GM19455 (cell line): Measurements from ENCODE around the gene BMI1.
A peak's percentile ranks its signal among the peaks of the same experiment; 100 is the strongest.
"Not testable (repeated sequence)": the region's sequence is repeated elsewhere in the genome, so short reads cannot be mapped to it uniquely, and the experiment has no call there.

Experiments used
- ATAC-seq: cut with Tn5 transposase; IDR thresholded peaks from one replicate; pipeline ENCODE4 v1.9.1; 2021; ENCODE audit not compliant: unreplicated experiment

The BMI1 gene

DNA sequence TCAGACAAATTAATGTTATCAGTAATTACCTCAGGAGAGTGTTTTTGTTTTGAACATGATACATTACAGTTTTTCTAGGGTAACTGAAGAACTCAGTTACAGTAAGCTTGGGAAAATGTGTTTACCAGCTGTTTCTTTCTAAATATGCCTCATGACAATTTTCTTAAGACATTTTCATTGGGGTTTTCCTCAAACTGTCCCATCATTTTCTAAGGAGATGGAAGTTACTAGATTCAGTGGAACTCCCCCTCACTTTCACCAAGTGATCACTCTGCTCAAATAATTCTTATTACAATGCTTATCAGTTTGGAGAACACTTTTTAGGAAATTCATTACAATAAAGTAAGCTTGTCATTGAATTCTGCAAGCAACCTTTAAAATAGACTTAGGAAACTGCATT lies 18.0 kb downstream of the BMI1 start:
- no peak for ATAC-seq

DNA sequence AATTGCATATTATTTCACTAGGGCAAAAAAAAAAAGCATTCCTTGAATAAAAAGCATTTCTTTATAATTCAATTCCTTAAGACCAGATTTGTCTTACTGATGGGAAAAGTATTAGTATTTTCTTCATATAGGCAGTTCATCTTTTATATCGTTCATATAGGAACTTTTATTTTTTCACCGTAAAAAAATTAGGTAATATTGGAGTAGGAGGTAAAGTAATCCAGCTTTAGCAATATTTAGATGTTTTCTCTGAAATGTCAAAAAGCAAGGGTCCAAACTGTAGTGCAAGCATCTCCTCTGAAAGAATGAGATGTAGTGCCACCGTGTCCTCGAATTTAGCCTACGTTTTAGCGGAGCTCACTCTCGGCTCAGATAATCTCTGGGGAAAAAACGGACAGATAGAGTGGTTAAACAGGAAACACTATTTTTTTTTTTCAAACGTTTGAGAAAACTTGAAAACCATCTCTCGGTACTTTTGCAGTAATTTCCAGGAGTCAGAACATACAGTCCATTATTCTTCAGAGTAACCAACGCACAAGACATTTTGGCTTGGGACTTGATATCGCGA lies 18.9 kb downstream of the BMI1 start:
- no peak for ATAC-seq

DNA sequence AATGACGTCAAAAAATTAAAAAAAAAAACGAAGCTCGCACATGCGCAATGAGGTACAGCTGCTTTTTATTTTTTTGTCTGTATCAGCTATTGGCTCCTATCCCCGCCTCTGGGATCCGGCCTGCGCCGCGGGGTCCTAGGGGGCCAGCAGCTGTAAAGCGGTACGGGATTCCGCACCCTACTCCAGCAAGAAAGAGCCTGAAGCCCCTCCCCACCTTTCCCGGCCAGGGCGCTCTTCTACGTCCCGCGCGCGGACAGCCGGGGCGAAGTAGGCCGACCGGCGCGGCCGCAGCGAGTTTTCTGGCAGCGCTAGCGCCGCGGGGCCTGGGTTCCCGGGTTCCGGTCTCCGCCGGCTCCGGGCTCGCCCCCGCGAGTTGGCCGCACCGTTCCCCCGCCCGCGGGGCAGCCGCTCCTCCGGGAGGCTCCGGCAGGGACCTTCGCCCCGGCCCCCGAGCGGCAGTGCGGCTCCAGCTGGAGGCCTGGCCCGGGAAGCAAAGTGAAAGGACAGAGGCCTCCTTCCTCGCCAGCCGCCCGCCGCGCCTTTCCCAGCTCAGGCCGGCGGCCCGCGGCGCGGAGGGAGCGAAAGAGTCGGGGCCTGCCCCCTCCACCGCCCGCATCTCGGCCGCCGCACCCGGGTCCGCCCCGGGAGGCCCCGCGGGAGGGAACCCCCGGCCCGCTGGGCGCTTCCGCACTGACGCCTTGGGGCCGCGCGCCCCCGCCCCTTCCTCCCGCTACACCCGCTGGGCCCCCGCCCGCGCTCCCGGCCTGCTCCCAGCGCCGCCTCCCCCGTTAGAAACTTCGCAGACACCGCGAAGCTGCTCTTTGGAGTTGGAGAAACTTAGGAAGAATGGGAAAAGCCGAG lies 19.7 kb downstream of the BMI1 start:
- ATAC-seq, result peak; percentile 43

DNA sequence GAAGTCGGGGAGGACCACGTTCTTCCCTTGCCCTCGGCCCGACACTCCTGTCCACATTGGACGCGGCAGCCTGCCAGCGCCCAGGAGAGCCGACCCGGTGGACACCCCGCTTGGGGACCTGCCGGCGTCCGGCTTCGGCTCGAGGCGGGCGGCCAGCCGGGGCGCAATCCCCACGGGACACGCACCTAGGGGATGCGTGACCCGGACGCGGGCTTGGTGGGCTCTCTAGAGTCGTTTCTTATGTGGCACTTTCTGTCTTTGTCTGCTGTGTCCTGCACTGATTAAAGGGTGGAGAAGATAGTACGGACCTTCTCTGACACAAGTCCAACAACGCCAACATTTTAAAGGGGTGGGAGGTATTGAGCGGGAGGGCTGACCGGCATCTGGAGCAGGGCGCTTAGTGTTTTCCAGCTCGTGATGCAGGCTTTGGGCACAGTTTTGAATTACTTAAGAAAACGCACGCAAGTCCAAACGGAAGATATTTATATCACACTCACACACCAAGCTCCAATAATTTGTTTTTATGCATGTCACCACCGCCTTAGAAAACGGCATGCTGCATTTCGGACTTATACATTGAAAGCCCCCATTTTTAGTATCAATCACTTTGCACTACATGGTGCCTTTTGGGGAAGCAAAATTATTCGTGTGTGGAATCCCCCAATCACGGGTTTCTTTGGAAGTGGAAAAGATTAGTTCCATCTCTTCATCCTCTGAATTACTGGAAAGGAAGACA lies 20.5 kb downstream of the BMI1 start:
- ATAC-seq, result peak; percentile 11

DNA sequence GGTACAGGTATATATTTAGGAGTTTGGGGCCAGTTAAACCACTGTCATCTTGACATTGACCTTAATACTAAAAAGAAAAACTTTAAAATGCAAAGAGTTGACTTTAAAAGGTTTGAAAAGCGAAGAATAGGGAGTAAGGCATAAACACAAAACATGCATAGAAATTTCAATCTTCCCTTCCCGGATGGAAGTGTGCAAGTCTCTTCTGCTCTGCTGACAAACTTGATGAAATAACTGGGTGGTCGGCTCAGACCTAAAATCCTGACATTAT lies 21.0 kb downstream of the BMI1 start:
- no peak for ATAC-seq

DNA sequence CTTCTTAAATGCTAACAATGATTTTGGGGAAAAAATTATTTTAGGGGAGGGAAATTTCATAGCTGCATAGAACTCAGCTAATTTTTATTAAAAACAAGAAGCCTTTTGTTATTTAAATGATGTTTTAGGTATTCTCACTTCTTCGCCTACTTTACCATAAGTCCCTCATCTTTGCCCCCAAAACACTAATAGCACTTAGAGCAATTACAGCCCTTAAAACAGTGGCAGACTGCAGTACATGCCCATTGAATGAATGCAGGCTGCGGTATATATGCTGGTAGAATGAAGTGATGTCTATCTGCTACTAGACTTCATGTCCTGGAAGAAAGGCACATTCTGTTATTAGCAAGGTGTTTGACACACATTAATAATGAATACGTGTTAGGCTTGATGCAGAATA lies 21.5 kb downstream of the BMI1 start:
- ATAC-seq, result no peak

DNA sequence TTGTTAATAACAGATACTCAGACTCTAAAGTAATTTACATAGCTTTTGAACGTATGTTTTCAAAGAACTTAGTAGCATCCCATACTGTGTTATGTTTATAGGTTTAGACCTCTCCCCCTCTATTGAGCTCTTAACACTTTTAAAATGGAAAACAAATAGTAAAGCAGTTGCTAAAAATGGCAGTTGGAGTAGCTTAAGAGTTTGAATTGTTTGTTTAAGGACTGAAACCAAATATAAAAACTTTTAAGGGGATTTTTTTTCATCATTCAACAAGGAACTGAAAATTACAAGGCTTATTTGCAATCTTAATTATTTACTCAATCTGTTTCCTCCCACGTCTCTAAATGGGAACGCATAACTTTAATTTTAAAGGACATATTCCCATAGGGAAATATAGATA lies 22.8 kb downstream of the BMI1 start:
- ATAC-seq, result no peak

DNA sequence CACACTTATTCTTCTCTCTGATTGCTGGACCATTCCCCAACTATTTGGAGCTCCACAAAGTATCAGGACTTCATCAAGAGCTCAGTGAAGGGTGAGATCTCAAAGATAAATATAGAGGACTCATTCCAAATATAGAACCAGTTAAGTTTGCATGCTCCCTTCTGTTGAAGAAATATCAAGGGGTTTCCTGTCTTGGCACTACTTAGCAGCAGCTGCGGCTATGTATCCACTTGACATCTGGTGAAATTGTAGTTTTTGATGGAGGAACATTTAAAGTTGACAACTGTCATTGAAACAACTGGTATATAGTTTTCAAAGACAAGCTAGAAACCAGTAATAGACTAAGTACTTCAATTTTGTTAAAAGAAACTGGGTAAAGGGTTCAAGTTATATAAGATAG lies 23.4 kb downstream of the BMI1 start:
- no peak for ATAC-seq

DNA sequence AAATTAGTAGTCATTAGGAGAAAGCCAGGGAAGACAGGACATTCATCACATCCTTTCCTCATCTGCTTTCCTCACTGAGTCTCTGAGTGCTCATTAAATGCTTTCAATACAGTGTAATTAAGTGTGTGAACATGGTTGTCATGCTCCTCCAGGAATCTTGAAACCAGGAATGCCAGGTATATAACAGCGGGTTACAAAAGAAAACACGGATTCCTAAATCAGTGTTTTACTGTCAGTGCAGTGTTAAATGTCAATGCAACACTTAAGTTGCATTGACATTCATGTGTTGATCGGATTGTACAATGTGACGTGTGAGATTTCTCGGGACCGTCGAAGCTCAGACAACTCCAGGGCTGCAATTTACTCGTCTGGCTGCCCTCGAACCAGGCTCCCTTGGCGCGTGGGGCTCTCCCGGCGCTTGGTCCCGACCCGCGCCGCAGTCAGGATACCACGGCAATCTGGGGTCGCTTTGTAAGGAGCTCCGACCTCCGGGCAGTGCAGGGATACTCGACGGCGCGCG lies 23.9 kb downstream of the BMI1 start:
- ATAC-seq, result no peak

DNA sequence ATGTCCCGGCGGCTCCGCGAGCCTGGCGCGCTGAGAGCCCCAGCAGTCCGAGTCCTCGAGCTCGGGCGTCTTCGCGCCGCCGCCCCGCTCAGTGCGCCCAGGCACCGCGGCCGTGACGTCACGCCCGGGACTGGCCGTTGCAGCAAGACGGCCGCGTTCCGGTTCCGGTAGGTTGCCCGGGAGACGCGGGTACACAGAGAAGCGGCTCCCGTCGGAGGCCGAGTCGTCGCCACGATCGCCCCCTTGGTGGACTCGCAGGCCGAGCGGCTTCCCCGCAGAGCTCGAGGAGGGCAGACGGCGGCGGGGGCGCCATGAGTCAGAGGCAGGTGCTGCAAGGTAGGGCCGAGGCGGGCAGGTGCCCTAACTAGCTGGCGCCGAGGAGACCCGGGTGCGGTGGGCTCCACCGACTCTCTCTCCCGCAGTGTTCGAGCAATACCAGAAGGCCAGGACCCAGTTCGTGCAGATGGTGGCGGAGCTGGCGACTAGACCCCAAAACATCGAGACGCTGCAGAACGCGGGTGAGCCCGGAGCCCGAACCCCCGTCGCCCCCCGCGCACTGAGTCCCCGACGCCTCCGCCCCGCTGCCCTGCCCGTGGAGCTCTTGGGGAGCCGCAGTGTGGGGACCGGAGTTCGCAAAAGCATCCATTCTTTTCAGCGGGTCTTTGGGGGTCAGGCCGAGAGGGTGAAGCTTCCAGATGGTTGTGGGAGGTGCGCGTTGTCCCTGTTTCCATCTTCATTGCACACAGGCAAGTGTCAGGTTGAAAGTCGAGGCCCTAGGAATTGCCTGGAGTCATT lies 24.6 kb downstream of the BMI1 start, which contains the start of gene SPAG6:
Gene SPAG6 (plus strand): TSS at position 196 of the 795 bp plus-strand sequence. CDS start 116 bp downstream, at position 312.
- peak; percentile 40 for ATAC-seq

DNA sequence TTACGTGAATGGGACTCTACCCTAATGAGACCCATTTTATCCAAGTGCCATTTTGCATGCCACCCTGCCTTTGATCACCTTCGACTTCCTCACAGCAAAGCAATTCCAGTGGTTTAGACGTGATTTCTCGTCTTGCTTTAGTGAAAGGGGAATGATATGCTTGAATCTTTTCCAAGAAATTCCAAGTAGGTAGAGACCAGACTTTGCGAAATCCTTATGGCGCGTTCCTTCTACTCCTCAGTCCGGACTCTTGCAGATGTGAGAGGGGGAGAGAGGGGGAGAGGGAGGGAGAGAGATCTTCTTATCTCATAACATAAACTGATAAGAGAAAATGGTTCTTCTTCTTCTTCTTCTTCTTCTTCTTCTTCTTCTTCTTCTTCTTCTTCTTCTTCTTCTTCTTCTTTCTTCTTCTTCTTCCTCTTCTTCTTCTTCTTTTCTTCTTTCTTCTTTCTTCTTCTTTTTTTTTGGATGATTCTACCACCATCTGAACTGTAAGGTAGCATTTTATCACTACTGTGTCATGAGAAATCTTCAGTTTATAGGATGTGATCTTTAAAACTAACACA lies 25.3 kb downstream of the BMI1 start:
- no peak for ATAC-seq

DNA sequence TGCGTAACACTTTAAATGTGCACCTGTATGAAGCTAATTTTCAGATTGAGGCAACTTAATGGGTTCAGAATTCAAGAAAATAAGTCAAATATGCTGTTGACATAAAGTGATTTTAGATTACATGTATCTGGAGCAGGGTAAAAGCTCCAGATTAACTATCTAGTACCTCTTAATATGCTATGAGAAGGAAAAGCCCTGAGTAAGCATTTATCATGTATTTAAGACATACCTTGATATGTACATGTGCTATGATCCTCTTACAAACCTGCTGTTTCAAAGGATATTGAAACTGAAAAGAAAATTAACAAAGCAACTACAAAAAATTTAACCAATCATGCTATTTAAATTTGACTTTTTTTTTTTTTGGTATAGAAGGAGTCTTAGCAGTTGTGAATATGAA lies 28.9 kb downstream of the BMI1 start:
- ATAC-seq, result no peak

DNA sequence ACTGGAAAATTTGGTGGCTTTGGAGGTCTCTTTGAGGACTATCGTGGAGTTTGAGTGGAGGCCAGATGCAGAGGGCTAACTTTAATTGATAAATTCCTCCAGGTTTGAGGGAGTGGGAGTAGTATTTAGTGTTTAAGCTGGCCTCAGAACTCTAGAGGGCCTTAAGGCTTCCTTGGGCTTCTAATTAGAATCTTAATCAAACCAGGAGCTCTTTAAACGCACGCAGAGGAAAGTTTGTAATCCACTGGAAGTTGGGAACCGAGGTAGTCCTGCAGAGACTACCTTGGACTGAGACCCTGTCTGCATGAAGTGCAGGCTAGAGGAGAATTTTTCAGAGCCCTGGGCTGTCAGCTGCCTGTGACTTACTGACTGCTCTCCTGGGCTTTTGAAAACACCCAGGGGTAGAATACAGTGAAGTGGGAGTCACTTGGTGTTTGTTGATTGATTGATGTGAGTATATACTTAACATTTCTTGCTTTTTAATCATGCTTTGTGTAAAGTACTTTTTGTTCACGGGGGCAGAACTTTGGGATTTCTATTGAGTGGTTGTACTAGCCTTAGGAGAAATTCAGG lies 30.3 kb downstream of the BMI1 start:
- no peak for ATAC-seq

DNA sequence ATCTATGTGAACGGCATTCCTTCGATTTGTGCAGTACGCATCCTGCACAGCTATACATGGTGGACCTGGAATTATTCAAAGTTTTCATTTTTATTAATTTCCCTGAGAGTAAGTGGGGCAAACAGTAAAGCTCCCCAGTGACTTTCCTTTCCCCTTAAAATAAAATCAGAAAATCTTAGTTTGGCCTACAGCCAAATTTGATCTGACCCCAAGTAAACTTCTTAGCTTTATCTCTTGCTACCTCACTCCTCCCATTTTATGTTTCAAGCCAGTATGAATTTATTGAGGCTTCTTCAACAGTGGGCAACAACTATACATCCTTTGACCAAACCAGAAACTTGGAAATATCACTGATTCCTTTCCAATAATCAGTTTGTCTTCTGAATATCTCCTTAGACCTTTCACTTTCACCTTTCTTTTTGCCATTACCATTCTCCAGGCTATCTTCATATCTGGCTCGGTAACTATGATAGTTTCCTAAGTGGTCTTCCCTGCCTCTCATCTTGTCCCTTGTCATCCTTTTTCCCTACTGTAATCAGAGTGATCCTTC lies 35.5 kb downstream of the BMI1 start:
- ATAC-seq, result no peak

DNA sequence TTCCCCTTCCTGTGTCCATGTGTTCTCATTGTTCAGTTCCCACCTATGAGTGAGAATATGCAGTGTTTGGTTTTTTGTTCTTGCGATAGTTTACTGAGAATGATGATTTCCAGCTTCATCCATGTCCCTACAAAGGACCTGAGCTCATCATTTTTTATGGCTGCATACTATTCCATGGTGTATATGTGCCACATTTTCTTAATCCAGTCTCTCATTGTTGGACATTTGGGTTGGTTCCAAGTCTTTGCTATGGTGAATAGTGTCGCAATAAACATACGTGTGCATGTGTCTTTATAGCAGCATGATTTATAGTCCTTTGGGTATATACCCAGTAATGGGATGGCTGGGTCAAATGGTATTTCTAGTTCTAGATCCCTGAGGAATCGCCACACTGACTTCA lies 36.9 kb downstream of the BMI1 start:
- not testable (repeated sequence) for ATAC-seq

DNA sequence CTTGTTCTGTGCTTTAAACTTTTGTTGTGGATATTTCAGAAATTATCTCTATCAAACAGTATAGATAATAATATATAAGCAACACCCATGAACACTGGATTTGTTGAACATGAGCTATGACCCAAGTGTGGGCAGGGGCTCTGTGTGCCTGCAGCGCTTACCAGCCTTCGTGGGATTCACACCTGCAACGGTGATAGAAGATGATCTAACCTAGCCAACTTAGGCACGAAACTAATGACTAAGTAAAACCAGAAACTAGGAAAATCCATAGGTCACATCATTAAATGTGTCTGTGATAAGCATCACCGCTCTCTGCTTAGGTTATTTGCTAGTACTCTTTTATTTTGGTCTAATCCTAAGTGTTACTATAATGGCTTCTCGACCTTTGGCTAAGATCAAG lies 42.4 kb downstream of the BMI1 start:
- ATAC-seq, result no peak

DNA sequence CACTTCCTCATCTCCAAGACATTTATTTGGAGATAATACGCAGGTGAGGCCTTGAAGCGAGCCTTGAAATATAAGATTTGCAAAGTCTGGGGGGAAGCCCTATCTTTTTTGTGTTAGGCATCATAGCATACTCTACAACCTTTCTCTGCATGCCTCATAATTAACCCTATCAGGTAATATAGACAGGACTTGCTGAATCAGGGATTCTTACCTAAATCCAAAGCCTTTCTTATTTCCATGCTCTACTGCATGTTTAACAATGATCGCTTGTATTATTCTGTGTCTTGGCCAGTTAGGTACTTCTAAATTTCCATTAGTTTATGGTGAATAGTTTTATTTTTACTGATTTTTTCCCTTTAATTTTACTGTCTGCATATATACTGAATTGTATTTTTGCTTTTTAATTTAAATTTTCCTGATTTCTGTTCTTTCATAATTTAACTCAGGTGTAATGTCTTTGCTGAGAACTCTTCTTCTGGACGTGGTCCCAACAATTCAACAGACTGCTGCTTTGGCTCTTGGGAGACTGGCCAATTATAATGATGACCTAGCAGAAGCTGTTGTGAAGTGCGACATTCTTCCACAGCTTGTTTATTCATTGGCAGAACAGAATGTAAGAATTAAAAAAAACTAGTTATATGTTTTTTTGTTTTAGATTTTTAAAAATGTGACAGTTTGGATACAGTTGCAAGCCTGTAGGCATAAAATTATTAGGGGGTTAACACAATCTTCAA lies 43.7 kb downstream of the BMI1 start:
- ATAC-seq, result no peak

DNA sequence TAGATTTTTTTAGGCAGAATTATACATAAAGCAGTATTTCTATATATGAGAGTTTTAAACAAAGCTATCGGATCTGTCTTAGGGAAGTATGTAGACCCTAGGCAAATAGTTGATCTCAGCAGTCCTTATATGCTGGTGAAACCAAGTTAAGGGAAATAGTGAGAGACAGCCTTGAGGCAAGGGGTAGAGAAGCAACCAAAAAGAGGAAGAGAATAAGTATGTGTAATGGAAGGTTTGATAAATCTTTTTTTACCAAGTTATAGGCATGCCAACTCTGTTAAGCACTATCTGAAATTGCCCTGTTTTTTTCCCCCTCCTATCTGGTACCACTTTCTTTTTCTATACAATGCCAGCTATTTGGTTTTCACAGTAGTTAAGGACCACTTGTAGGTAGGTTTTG lies 44.3 kb downstream of the BMI1 start:
- no peak for ATAC-seq

DNA sequence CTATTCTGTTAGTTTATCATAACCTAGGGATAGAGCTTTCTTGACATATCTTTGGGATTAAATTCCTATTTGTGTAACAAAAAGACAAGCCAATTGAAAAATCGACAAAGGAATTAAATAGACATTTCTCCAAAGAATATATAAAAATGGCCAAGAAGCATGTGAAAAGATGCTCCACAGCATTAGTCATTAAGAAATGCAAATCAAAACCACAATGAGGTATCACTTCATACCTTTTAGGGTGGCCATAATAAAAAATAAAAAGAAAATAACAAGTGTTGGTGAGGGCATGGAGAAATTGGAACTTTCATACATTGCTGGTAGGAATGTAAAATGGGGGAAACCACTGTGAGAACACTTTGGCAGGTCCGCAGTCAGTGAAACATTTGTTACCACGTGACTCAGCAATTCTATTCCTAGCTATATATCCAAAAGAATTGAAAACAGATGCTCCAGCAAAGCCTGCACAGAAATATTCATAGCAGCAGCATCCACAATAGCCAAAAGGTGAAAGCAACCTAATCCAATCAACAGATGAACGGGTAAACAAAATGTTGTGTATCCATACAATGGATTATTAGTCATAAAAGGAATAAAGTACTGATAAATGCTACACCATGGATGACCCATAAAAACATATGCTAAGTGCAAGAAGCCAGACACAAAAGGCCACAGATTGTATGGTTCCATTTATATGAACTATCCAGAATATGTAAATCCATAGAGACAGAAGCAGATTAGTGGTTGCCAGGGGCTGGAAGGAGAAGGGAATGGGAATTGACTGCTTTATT lies 44.9 kb downstream of the BMI1 start:
- no peak for ATAC-seq
